GF-D8 (cell line): ENCODE results near the gene SELENON.

Experiments used
- DNase-seq: peaks from one replicate; lab custom pipeline; 2025; lab: John Stamatoyannopoulos, UW

The SELENON gene

GRCh38 chr1:25794325-25794724, 5.7 kb upstream of the SELENON start:
- no peak for DNase-seq

- DNase-seq: no peak
Observed at GRCh38 chr1:25795211-25795610, 4.8 kb upstream of the SELENON start.

- DNase-seq: no peak
Observed at GRCh38 chr1:25795946-25796810, 3.8 kb upstream of the SELENON start.

- DNase-seq: peak; percentile 51
Observed at GRCh38 chr1:25796811-25797458, 3.1 kb upstream of the SELENON start.

- no peak for DNase-seq
Observed at GRCh38 chr1:25797939-25798338, 2.1 kb upstream of the SELENON start.

GRCh38 chr1:25798666-25799351, 1.2 kb upstream of the SELENON start:
- no peak for DNase-seq

- DNase-seq: no peak
Observed at GRCh38 chr1:25799352-25799934, 550 bp upstream of the SELENON start.

- DNase-seq: no peak
Observed at GRCh38 chr1:25800703-25801377, 847 bp downstream of the SELENON start.

GRCh38 chr1:25802915-25803314, 2.9 kb downstream of the SELENON start:
- no peak for DNase-seq

GRCh38 chr1:25803368-25803767, 3.4 kb downstream of the SELENON start:
- no peak for DNase-seq

GRCh38 chr1:25804244-25804963, 4.4 kb downstream of the SELENON start:
- DNase-seq: no peak

- DNase-seq: no peak
Observed at GRCh38 chr1:25804964-25805862, 5.2 kb downstream of the SELENON start.

GRCh38 chr1:25805863-25806225, 5.9 kb downstream of the SELENON start:
- DNase-seq: no peak

GRCh38 chr1:25806418-25806817, 6.4 kb downstream of the SELENON start:
- no peak for DNase-seq

- no peak for DNase-seq
Observed at GRCh38 chr1:25807480-25808390, 7.7 kb downstream of the SELENON start.

GRCh38 chr1:25808481-25809244, 8.7 kb downstream of the SELENON start:
- no peak for DNase-seq

- peak; percentile 71 for DNase-seq
Observed at GRCh38 chr1:25809283-25809926, 9.4 kb downstream of the SELENON start.

GRCh38 chr1:25809929-25810328, 9.9 kb downstream of the SELENON start:
- DNase-seq: peak; percentile 70
